Naive thymus-derived CD4-positive, alpha-beta T cell (primary cell): ENCODE measurements around the gene SULT4A1. TPM values are rescaled to one million over a fixed set of nuclear protein-coding genes. Genes with fewer than 3 reads are reported as not detected.
A peak's percentile ranks its signal among the peaks of the same experiment; 100 is the strongest.
"Not testable (repeated sequence)": the region's sequence is repeated elsewhere in the genome, so short reads cannot be mapped to it uniquely, and the experiment has no call there.

ENCODE experiments used
- ATAC-seq: fragments of 150-1000 bp; cut with Tn5 transposase; 2 replicates; pipeline ENCODE4 v1.10.0; 2021; ENCODE audit warnings: mild to moderate bottlenecking, moderate library complexity
- CTCF ChIA-PET: fragments of 350-600 bp; sonication (Branson Sonifier 250); formaldehyde crosslinking; loops from one replicate; lab custom pipeline; 2021; ENCODE audit warnings: antibody characterized with exemption; lab: Charles Lee
- POLR2A ChIA-PET: fragments of 350-600 bp; sonication (Branson Sonifier 250); formaldehyde crosslinking; loops from one replicate; lab custom pipeline; 2021; ENCODE audit warnings: antibody characterized with exemption, inconsistent platforms; lab: Charles Lee
- DNase-seq, 9 donors: peaks; one replicate each; pipeline versions ENCODE4 v3.0.0 to v3.0.0-alpha.2; 2020 to 2022; ENCODE audit warnings: mixed read lengths in 1 of 9
- H3K27ac ChIP-seq: one replicate; pipeline ENCODE4 v1.7.0; 2013; ENCODE audit warnings: mild to moderate bottlenecking, low read depth, low read length, moderate library complexity
- H3K27me3 ChIP-seq, 2 donors: one replicate each; pipeline ENCODE4 v1.7.0; 2013; ENCODE audit warnings: low read length in 2 of 2, mild to moderate bottlenecking in 2 of 2, moderate library complexity in 2 of 2; ENCODE audit not compliant: control insufficient read depth in 2 of 2, insufficient read depth in 2 of 2
- H3K36me3 ChIP-seq, 3 experiments: 1 replicate in 2 of 3; 2 replicates in 1 of 3; pipeline ENCODE4 v1.7.0; 2013; ENCODE audit warnings: low read length in 3 of 3, mild to moderate bottlenecking in 3 of 3, moderate library complexity in 1 of 3; ENCODE audit not compliant: insufficient read depth in 3 of 3, control insufficient read depth in 2 of 3
- H3K4me1 ChIP-seq, 2 donors: one replicate each; pipeline ENCODE4 v1.7.0; 2013; ENCODE audit warnings: low read length in 2 of 2, mild to moderate bottlenecking in 2 of 2, moderate library complexity in 1 of 2; ENCODE audit not compliant: control insufficient read depth in 2 of 2, insufficient read depth in 2 of 2
- H3K4me3 ChIP-seq: 2 replicates; pipeline ENCODE4 v1.7.0; 2013; ENCODE audit warnings: mild to moderate bottlenecking, low read length
- H3K9me3 ChIP-seq, 3 experiments: 1 replicate in 2 of 3; 2 replicates in 1 of 3; pipeline ENCODE4 v1.7.0; 2013; ENCODE audit warnings: low read length in 3 of 3; ENCODE audit not compliant: control insufficient read depth in 2 of 3
- H3K27ac Mint-ChIP-seq, 9 donors: one replicate each; pipeline ENCODE4 v1.8.0; 2020 to 2022; ENCODE audit warnings: mixed read lengths in 9 of 9, mild to moderate bottlenecking in 8 of 9, moderate library complexity in 5 of 9, inconsistent platforms in 2 of 9
- H3K27me3 Mint-ChIP-seq, 5 donors: one replicate each; pipeline ENCODE4 v1.8.0; 2021 to 2022; ENCODE audit warnings: mixed read lengths in 5 of 5, mild to moderate bottlenecking in 1 of 5
- H3K36me3 Mint-ChIP-seq, 5 donors: one replicate each; pipeline ENCODE4 v1.8.0; 2020 to 2022; ENCODE audit warnings: mixed read lengths in 5 of 5, mild to moderate bottlenecking in 3 of 5, inconsistent platforms in 1 of 5
- H3K4me1 Mint-ChIP-seq, 7 donors: one replicate each; pipeline ENCODE4 v1.8.0; 2020 to 2022; ENCODE audit warnings: mixed read lengths in 7 of 7, mild to moderate bottlenecking in 3 of 7, inconsistent platforms in 1 of 7
- H3K4me3 Mint-ChIP-seq, 10 donors: one replicate each; pipeline ENCODE4 v1.8.0; 2020 to 2022; ENCODE audit warnings: mild to moderate bottlenecking in 10 of 10, mixed read lengths in 10 of 10, moderate library complexity in 6 of 10, inconsistent platforms in 2 of 10
- H3K9me3 Mint-ChIP-seq, 11 donors: one replicate each; pipeline ENCODE4 v1.8.0; 2020 to 2022; ENCODE audit warnings: mixed read lengths in 11 of 11, mild to moderate bottlenecking in 4 of 11, inconsistent platforms in 1 of 11, moderate library complexity in 1 of 11
- intact Hi-C, 2 donors: fragments of 100-400 bp; cut with micrococcal nuclease; formaldehyde crosslinking; loops; one replicate each; pipeline ENCODE4 v1.15.1; 2023
- polyA plus RNA-seq, 2 donors: library from polyadenylated mRNA; unstranded; fragments of 300-500 nt; fragmentation: Illumina TruSeq; gene quantifications; one replicate each; pipeline ENCODE4 v1.2.3, GENCODE V29; 2021
- total RNA-seq, 6 experiments: library from RNA in 5 of 6; stranded (reverse) in 5 of 6; gene quantifications; 1 replicate in 5 of 6; 2 replicates in 1 of 6; pipeline ENCODE4 v1.2.3 and lab custom pipeline; 2021 to 2026

SULT4A1 gene, protein sequence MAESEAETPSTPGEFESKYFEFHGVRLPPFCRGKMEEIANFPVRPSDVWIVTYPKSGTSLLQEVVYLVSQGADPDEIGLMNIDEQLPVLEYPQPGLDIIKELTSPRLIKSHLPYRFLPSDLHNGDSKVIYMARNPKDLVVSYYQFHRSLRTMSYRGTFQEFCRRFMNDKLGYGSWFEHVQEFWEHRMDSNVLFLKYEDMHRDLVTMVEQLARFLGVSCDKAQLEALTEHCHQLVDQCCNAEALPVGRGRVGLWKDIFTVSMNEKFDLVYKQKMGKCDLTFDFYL
- total RNA-seq: not detected
- polyA plus RNA-seq: not detected
- not detected for total RNA-seq (lab: John Stamatoyannopoulos, UW)

DNA sequence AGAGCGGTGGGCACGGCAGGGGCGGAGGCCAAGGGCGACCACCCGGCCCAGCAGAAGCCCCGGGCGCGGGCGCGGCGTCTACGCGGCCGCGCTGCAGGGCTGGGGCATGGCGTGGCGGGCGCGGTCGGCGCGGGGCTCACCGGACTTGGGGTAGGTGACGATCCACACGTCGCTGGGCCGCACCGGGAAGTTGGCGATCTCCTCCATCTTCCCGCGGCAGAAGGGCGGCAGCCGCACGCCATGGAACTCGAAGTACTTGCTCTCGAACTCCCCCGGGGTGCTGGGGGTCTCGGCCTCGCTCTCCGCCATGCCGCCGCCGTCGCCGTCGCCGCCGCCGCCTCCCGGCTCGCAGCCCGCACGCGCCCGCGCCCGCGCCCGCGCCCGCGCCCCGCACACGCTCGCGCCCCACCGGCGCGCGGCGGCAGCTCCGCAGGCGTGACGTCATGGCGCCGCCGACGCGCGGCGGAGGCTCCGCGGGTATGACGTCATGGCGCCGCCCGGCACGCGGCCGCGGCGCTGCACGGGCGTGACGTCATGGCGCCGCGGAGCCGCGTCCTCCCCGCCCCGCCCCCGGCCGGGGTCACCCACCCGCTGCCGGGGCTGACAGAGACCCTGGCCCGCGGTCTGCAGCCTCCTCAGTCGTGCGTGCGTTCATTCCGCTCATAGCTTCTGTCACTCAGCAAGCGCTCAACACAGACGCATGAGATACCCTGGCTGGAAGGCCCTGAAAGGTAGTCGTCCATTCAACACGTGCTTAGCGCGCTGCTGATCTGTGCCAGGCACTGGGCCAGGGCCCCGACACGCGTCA is at the start of gene SULT4A1:
Gene SULT4A1 (minus strand): TSS at position 440 of the 808 bp plus-strand sequence. CDS start 131 bp downstream, at position 309.
- Histone ChIP-seq H3K9me3 (no peaks in the 10 kb centered on the region), H3K27ac (no peak within 1 kb of the TSS), H3K4me1 (no peaks in the 10 kb centered on the region), H3K4me3 (no peak within 1 kb of the TSS), H3K36me3 (no peaks in the 10 kb centered on the region), H3K27me3 (no peaks in the 10 kb centered on the region)
- ATAC-seq (no peak), DNase-seq (no peak)
- Mint-ChIP-seq H3K27ac (no peak within 1 kb of the TSS), H3K36me3 (no peaks in the 10 kb centered on the region), H3K9me3 (peaks cover 0 to 13% (median 2%) of the 10 kb centered on the region in 11 donors), H3K4me3 (peak within 1 kb of the TSS in 9 of 10 donors; percentile 53 to 78 (median 64)), H3K27me3 (peaks cover 45 to 83% (median 67%) of the 10 kb centered on the region in 5 donors), H3K4me1 (peaks cover 0 to 10% (median 2%) of the 10 kb centered on the region in 7 donors)
- CTCF ChIA-PET: no interaction called here
- intact Hi-C loops: no loop called here
- POLR2A ChIA-PET: no interaction called here

DNA sequence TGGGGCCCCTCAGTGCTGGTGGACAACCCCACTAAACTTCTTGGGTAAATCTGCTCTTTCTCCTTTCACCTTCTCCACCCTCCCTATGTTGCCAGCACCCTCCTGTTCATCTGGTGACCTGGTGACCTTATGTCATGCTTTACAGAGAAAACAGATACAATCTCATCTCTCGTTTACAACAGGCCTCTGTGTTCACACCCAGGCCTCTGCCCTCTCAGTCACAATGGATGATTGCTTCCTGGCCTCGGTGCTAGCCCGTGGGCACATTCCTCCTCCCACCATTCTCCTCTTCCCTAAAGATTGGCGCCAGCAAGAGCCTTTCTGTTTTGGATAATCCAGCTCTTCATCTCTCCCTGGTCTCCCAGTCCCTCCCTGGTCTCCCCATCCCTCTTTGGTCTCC is 49.0 kb upstream of the SULT4A1 start:
- CTCF ChIA-PET: no interaction called here
- Histone ChIP-seq H3K27ac (no peak overlapping the region), H3K27me3 (no peaks in the 10 kb centered on the region), H3K36me3 (no peaks in the 10 kb centered on the region), H3K9me3 (no peaks in the 10 kb centered on the region), H3K4me3 (no peak overlapping the region), H3K4me1 (no peaks in the 10 kb centered on the region)
- no peak for DNase-seq
- H3K4me1 Mint-ChIP-seq: no peaks in the 10 kb centered on the region
- H3K27me3 Mint-ChIP-seq: peaks cover 6 to 23% (median 13%) of the 10 kb centered on the region in 5 donors
- intact Hi-C loops: no loop called here
- H3K9me3 Mint-ChIP-seq: peaks cover 0 to 1% (median 0%) of the 10 kb centered on the region in 11 donors
- no peaks in the 10 kb centered on the region for H3K36me3 Mint-ChIP-seq
- H3K27ac Mint-ChIP-seq: no peak overlapping the region
- no peak overlapping the region for H3K4me3 Mint-ChIP-seq
- no peak for ATAC-seq
- POLR2A ChIA-PET: no interaction called here

DNA sequence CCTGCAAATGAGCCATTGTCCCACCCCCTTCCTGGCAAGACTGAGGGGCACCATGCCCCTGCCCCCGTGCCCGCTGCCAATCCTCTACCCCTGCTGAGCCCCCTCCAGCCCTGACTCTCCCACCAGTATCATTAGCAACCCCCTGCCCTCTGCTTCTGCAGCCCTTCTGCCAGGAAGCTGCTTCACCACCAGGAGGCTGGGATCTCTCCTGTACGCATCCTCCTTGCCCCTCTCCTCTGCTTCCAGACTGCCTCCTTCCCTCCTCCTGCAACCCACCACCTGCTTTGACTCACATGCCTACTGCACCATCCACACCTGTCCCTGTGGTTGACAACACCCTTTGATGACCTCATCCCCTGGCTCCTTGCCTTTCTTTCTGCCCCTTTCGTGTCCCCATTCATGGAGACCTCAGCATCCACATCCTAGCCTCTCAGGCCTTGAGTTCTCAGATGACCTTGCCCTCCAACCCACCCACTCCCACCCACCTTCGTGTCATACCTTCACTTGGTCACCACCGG is 47.9 kb upstream of the SULT4A1 start:
- Histone ChIP-seq H3K4me3 (no peak overlapping the region), H3K36me3 (no peaks in the 10 kb centered on the region), H3K27ac (no peak overlapping the region), H3K27me3 (no peaks in the 10 kb centered on the region), H3K4me1 (no peaks in the 10 kb centered on the region), H3K9me3 (no peaks in the 10 kb centered on the region)
- H3K4me1 Mint-ChIP-seq: no peaks in the 10 kb centered on the region
- H3K4me3 Mint-ChIP-seq: no peak overlapping the region
- intact Hi-C loops: no loop called here
- ChIA-PET POLR2A (interaction anchor here (0.8 kb wide), 1 partner anchor 9 kb away, joined by 3 read pairs; no protein-coding TSS in a partner anchor), CTCF (interaction anchor here (0.6 to 0.7 kb wide), 2 partner anchors 32 to 109 kb away, joined by 3 read pairs; no protein-coding TSS in a partner anchor)
- ATAC-seq: no peak
- peaks cover 6 to 28% (median 13%) of the 10 kb centered on the region in 5 donors for H3K27me3 Mint-ChIP-seq
- H3K9me3 Mint-ChIP-seq: peaks cover 0 to 1% (median 0%) of the 10 kb centered on the region in 11 donors
- H3K36me3 Mint-ChIP-seq: no peaks in the 10 kb centered on the region
- no peak overlapping the region for H3K27ac Mint-ChIP-seq
- no peak for DNase-seq

DNA sequence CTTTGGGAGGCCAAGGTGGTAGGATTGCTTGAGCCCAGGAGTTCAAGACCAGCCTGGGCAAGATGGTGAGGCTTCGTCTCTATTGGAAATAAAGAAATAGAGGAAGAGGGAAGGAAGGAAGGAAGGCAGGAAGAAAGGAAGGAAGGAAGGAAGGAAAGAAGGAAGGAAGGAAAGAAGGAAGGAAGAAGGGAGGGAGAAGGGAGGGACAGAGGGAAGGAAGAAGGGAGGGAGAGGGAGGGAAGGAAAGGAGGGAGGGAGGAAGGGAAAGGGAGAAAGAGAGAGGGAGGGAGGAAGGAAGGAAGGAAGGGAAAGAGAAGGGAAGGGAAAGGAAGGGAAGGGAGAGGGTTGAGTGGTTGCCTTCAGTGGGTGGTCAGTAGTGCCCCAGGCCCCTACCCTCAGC is 47.4 kb upstream of the SULT4A1 start:
- no peaks in the 10 kb centered on the region for H3K9me3 ChIP-seq
- H3K9me3 Mint-ChIP-seq: peaks cover 0 to 1% (median 0%) of the 10 kb centered on the region in 11 donors
- H3K36me3 Mint-ChIP-seq: no peaks in the 10 kb centered on the region
- no peaks in the 10 kb centered on the region for H3K36me3 ChIP-seq
- POLR2A ChIA-PET: no interaction called here
- ATAC-seq (no peak), DNase-seq (no peak)
- H3K27me3 ChIP-seq: no peaks in the 10 kb centered on the region
- H3K27ac ChIP-seq: no peak overlapping the region
- H3K4me1 Mint-ChIP-seq: no peaks in the 10 kb centered on the region
- H3K4me3 ChIP-seq: no peak overlapping the region
- no peaks in the 10 kb centered on the region for H3K4me1 ChIP-seq
- no peak overlapping the region for H3K27ac Mint-ChIP-seq
- CTCF ChIA-PET: no interaction called here
- intact Hi-C loops: no loop called here
- peak overlapping the region in 1 of 10 donors; percentile 44 for H3K4me3 Mint-ChIP-seq
- peaks cover 6 to 28% (median 13%) of the 10 kb centered on the region in 5 donors for H3K27me3 Mint-ChIP-seq

DNA sequence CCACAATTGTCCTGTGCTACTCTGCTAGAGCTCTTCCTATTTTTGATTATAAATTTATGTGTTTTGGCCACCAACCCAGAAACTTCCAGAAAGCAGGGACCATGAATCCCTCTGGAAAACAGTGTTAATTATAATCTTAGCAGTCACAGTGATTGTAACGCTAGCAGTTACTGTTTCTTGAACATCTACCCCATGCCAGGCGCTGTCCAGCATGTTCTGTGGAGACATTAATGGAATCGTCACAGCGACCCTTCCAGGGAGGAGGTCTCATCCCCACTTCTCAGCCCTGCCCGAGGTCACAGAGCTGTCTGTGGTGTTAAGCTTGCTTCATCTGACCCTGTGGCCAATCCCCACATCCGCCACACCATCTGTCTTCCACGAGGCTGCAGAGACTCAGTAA is 43.4 kb upstream of the SULT4A1 start:
- POLR2A ChIA-PET: no interaction called here
- no peaks in the 10 kb centered on the region for H3K36me3 ChIP-seq
- no peaks in the 10 kb centered on the region for H3K36me3 Mint-ChIP-seq
- CTCF ChIA-PET: no interaction called here
- DNase-seq (no peak), ATAC-seq (no peak)
- no peaks in the 10 kb centered on the region for H3K9me3 ChIP-seq
- intact Hi-C loops: no loop called here
- no peaks in the 10 kb centered on the region for H3K4me1 ChIP-seq
- no peaks in the 10 kb centered on the region for H3K27me3 ChIP-seq
- peaks cover 0 to 24% (median 2%) of the 10 kb centered on the region in 5 donors for H3K27me3 Mint-ChIP-seq
- H3K4me1 Mint-ChIP-seq: peaks cover 0 to 4% (median 0%) of the 10 kb centered on the region in 7 donors
- H3K27ac Mint-ChIP-seq: no peak overlapping the region
- H3K4me3 Mint-ChIP-seq: no peak overlapping the region
- H3K27ac ChIP-seq: no peak overlapping the region
- no peak overlapping the region for H3K4me3 ChIP-seq
- no peaks in the 10 kb centered on the region for H3K9me3 Mint-ChIP-seq

DNA sequence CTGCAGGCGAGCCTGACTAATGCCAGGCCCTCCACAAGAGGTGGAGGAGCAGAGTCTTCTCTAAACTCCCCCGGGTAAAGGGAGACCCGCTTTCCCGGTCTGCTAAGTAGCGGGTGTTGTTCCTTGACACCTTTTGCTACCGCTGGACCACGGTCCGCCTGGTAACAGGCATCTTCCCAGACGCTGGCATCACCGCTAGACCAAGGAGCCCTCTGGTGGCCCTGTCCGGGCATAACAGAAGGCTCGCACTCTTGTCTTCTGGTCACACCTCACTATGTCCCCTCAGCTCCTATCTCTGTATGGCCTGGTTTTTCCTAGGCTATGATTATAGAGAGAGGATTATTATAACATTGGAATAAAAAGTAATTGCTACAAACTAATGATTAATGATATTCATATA is 42.1 kb upstream of the SULT4A1 start:
- H3K36me3 Mint-ChIP-seq, H3K4me1 Mint-ChIP-seq, H3K9me3 Mint-ChIP-seq, CTCF ChIA-PET, H3K36me3 ChIP-seq, POLR2A ChIA-PET, ATAC-seq, H3K27ac ChIP-seq, H3K4me3 ChIP-seq, H3K27ac Mint-ChIP-seq, H3K27me3 ChIP-seq, H3K4me3 Mint-ChIP-seq, H3K4me1 ChIP-seq, H3K9me3 ChIP-seq, intact Hi-C loops: not testable (repeated sequence)
- peaks cover 0 to 21% (median 0%) of the 10 kb centered on the region in 5 donors for H3K27me3 Mint-ChIP-seq
- DNase-seq: peak in 1 of 9 donors; percentile 28
